CD4-positive, alpha-beta T cell (primary cell): ENCODE data around the gene CIB4. TPM values are rescaled to one million over a fixed set of nuclear protein-coding genes. Genes with fewer than 3 reads are reported as not detected.

Source experiments
- ATAC-seq: fragments of 200-7000 bp; cut with Tn5 transposase; one replicate; pipeline ENCODE4 v1.10.0; 2022; ENCODE audit warnings: mild to moderate bottlenecking; ENCODE audit not compliant: poor library complexity
- CTCF ChIA-PET: fragments of 350-600 bp; sonication (Branson Sonifier 250); formaldehyde crosslinking; loops from one replicate; lab custom pipeline; 2021; ENCODE audit warnings: antibody characterized with exemption, inconsistent platforms; lab: Charles Lee
- POLR2A ChIA-PET: fragments of 350-600 bp; sonication (Branson Sonifier 250); formaldehyde crosslinking; loops from one replicate; lab custom pipeline; 2021; ENCODE audit warnings: antibody characterized with exemption, inconsistent platforms; lab: Charles Lee
- DNase-seq, 14 experiments: peaks; one replicate each; pipeline ENCODE4 v3.0.0-alpha.2; 2013 to 2020; ENCODE audit warnings: mixed read lengths in 2 of 14
- H3K27ac ChIP-seq, 2 donors: one replicate each; pipeline versions ENCODE4 v1.5.1 to v1.7.0; 2013; ENCODE audit warnings: low read length in 2 of 2, low read depth in 1 of 2, mild to moderate bottlenecking in 1 of 2
- H3K27me3 ChIP-seq, 2 experiments: 1 replicate in 1 of 2; 2 replicates in 1 of 2; pipeline versions ENCODE4 v1.6.1 to v1.7.0; 2013; ENCODE audit warnings: low read length in 2 of 2, control low read depth in 1 of 2, mild to moderate bottlenecking in 1 of 2, moderate library complexity in 1 of 2; ENCODE audit not compliant: insufficient read depth in 2 of 2, control insufficient read depth in 1 of 2
- H3K36me3 ChIP-seq: one replicate; pipeline ENCODE4 v1.6.1; 2013; ENCODE audit warnings: low read length, control low read depth; ENCODE audit not compliant: insufficient read depth
- H3K4me1 ChIP-seq: one replicate; pipeline ENCODE4 v1.6.1; 2013; ENCODE audit warnings: low read length, control low read depth; ENCODE audit not compliant: insufficient read depth
- H3K4me3 ChIP-seq: one replicate; pipeline ENCODE4 v1.5.1; 2013; ENCODE audit warnings: mild to moderate bottlenecking, low read length, moderate library complexity
- H3K9me3 ChIP-seq, 2 experiments: 1 replicate in 1 of 2; 2 replicates in 1 of 2; pipeline versions ENCODE4 v1.6.1 to v1.7.0; 2013; ENCODE audit warnings: low read length in 2 of 2, mild to moderate bottlenecking in 2 of 2, control low read depth in 1 of 2, moderate library complexity in 1 of 2; ENCODE audit not compliant: control insufficient read depth in 1 of 2, insufficient read depth in 1 of 2
- H3K27ac Mint-ChIP-seq: one replicate; pipeline ENCODE4 v1.8.0; 2020; ENCODE audit warnings: mixed read lengths
- H3K27me3 Mint-ChIP-seq: one replicate; pipeline ENCODE4 v1.8.0; 2021; ENCODE audit warnings: mixed read lengths
- H3K36me3 Mint-ChIP-seq: one replicate; pipeline ENCODE4 v1.8.0; 2021; ENCODE audit warnings: low read depth, mixed read lengths
- H3K4me1 Mint-ChIP-seq: one replicate; pipeline ENCODE4 v1.8.0; 2021; ENCODE audit warnings: low read depth, mixed read lengths
- H3K4me3 Mint-ChIP-seq: one replicate; pipeline ENCODE4 v1.8.0; 2020; ENCODE audit warnings: mild to moderate bottlenecking, mixed read lengths
- H3K9me3 Mint-ChIP-seq: one replicate; pipeline ENCODE4 v1.8.0; 2020; ENCODE audit warnings: mixed read lengths
- CTCF ChIP-seq: fragments of 200-600 bp; IDR thresholded peaks from one replicate; pipeline ENCODE4 v1.8.0; 2022; ENCODE audit warnings: antibody characterized with exemption, mild to moderate bottlenecking
- intact Hi-C, 2 experiments: fragments of 100-400 bp; cut with DNase I in 1 of 2; cut with micrococcal nuclease in 1 of 2; formaldehyde crosslinking; loops; one replicate each; pipeline versions ENCODE4 v1.15.1 to v1.9.0; 2023 to 2025; cut with DNase I, micrococcal nuclease
- total RNA-seq, 174 experiments: library from RNA in 2 of 174; stranded (reverse) in 2 of 174; gene quantifications; one replicate each; pipeline ENCODE4 v1.2.3 and lab custom pipeline; 2021 to 2026

Gene CIB4
- total RNA-seq, 2 experiments from 2014 or later: not detected

DNA sequence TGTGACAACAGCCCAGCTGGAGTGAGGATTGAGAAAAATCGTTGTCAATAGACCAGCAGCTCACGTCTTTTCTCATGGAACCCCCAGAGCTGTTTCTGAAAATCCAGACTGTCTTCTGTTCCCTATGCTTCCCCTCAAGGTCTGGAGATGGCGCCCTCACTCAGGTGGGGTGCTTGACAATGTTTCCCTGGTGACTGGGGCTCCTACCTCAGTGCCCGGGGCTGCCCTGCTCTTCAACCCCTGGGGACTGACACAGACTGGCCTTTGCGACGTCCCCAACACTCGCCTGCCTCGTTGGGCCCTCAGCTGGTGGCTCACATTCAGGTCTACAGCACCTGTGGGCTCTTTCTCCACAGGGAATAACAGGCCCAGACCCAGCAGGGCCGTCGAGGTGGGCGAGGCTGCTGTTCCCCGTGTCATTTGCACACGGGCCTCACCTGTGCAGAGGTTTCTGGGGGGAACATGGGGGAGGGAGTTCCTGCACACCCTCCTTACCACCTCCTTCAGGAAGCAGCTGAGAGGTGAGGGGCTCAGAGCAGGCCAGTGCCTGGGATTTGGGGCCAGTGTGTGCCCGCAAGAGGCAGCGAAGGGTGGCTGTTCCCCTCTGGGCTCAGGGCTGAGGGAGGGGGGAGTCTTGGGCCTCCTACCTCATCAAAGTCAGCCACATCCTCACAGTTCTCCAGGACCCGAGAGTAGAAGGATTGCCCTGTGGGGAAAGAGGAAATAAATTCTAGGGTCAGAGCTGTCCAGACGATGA is 103.9 kb downstream of the CIB4 start:
- POLR2A ChIA-PET: no interaction called here
- Histone ChIP-seq H3K4me1 (no peaks in the 10 kb centered on the region), H3K27me3 (no peaks in the 10 kb centered on the region), H3K27ac (no peak overlapping the region), H3K36me3 (no peaks in the 10 kb centered on the region), H3K9me3 (no peaks in the 10 kb centered on the region), H3K4me3 (no peak overlapping the region)
- Mint-ChIP-seq H3K9me3 (no peaks in the 10 kb centered on the region), H3K4me3 (no peak overlapping the region), H3K27me3 (no peaks in the 10 kb centered on the region), H3K36me3 (no peaks in the 10 kb centered on the region), H3K4me1 (no peaks in the 10 kb centered on the region), H3K27ac (no peak overlapping the region)
- intact Hi-C loops: no loop called here
- no peak for ATAC-seq
- no peak for TF ChIP-seq CTCF
- DNase-seq: no peak
- CTCF ChIA-PET: no interaction called here

GRCh38 chr2:26536371-26537068 is 104.6 kb downstream of the CIB4 start:
- H3K27me3 Mint-ChIP-seq: no peaks in the 10 kb centered on the region
- H3K36me3 Mint-ChIP-seq: no peaks in the 10 kb centered on the region
- ATAC-seq (no peak), DNase-seq (no peak)
- no peak overlapping the region for H3K4me3 Mint-ChIP-seq
- no peaks in the 10 kb centered on the region for H3K27me3 ChIP-seq
- H3K27ac ChIP-seq: no peak overlapping the region
- POLR2A ChIA-PET: no interaction called here
- H3K27ac Mint-ChIP-seq: no peak overlapping the region
- H3K9me3 ChIP-seq: no peaks in the 10 kb centered on the region
- H3K36me3 ChIP-seq: no peaks in the 10 kb centered on the region
- H3K4me1 Mint-ChIP-seq: no peaks in the 10 kb centered on the region
- no peaks in the 10 kb centered on the region for H3K4me1 ChIP-seq
- intact Hi-C loops: no loop called here
- H3K4me3 ChIP-seq: no peak overlapping the region
- TF ChIP-seq CTCF: no peak
- CTCF ChIA-PET: no interaction called here
- H3K9me3 Mint-ChIP-seq: no peaks in the 10 kb centered on the region

DNA sequence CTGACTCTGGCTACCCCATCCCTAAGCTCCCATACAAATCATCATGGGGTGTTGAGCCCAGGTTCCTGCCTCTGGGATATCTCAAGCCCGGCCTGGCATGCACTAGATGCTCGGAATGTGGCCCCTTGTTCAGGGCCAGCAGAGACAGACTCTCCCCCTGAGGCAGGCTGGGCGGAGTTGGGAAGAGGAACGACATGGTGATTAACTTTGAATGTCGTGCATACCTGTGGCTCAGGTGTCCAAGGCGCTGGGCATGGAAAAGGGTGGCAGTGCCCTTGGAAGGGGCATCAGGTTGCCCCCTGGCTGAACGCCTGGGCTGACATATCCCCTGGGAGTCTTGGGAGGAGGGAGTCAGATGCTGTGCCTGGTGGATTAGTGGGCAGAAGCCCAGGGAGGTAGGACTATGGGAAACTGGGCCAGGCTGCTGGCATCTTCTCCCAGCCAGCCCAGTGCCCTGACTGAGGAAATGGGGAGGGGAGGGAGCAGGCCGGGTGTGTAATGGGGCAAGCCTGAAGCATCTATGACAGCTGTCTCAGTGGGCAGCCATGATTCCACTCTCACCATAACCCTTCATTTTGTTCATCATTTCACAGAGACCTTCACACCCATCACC is 105.4 kb downstream of the CIB4 start:
- Histone ChIP-seq H3K27me3 (no peaks in the 10 kb centered on the region), H3K9me3 (no peaks in the 10 kb centered on the region), H3K27ac (no peak overlapping the region), H3K36me3 (no peaks in the 10 kb centered on the region), H3K4me3 (no peak overlapping the region), H3K4me1 (no peaks in the 10 kb centered on the region)
- H3K4me3 Mint-ChIP-seq: no peak overlapping the region
- no peak overlapping the region for H3K27ac Mint-ChIP-seq
- H3K36me3 Mint-ChIP-seq: no peaks in the 10 kb centered on the region
- H3K4me1 Mint-ChIP-seq: no peaks in the 10 kb centered on the region
- no peak for TF ChIP-seq CTCF
- no peak for DNase-seq
- ATAC-seq: no peak
- no peaks in the 10 kb centered on the region for H3K27me3 Mint-ChIP-seq
- intact Hi-C loops: no loop called here
- no peaks in the 10 kb centered on the region for H3K9me3 Mint-ChIP-seq
- ChIA-PET CTCF (no interaction called here), POLR2A (no interaction called here)
